ENCODE data around the gene TUT4. TPM values are rescaled to one million over a fixed set of nuclear protein-coding genes. Genes with fewer than 3 reads are reported as not detected.

TUT4 gene
- 77.6 TPM for polyA plus RNA-seq (2013, experiment 1 of 4)
- 96.9 TPM for polyA plus RNA-seq (2013, experiment 2 of 4)
- 82.8 TPM for polyA plus RNA-seq (2013, experiment 3 of 4)
- polyA plus RNA-seq (2013, experiment 4 of 4), result 95.1 TPM

GRCh38 chr1:52552505-52553361, at the start of gene TUT4:
Gene TUT4, minus strand, starts transcription at chr1:52553092. Its CDS starts 26,812 bp downstream, at chr1:52526280.
- Histone ChIP-seq H3K27ac (ENCODE audit: insufficient read depth, low read depth, low read length, poor library complexity, severe bottlenecking) (peak within 1 kb of the TSS; percentile 91), H3K27me3 (ENCODE audit: control insufficient read depth, insufficient read depth, low read length, poor library complexity, severe bottlenecking) (no peaks in the 10 kb centered on the region), H3K9me3 (ENCODE audit: control insufficient read depth, low read length) (no peaks in the 10 kb centered on the region), H3K36me3 (ENCODE audit: control insufficient read depth, insufficient read depth, low read length) (no peaks in the 10 kb centered on the region), H3K4me1 (ENCODE audit: control insufficient read depth, insufficient read depth, low read length) (peaks cover 7% of the 10 kb centered on the region), H3K4me3 (ENCODE audit: insufficient read depth, low read depth, low read length) (peak within 1 kb of the TSS; percentile 89)
- WGBS, 2 experiments, result 0 to 1% methylated on average over 68 of the region's 68 CpGs

- WGBS, 2 experiments, result 4% methylated on average over 97 of the region's 97 CpGs
- no peaks in the 10 kb centered on the region for H3K36me3 ChIP-seq (ENCODE audit: control insufficient read depth, insufficient read depth, low read length)
These were observed 49.3 kb upstream of the TUT4 start, which contains the start of gene GPX7 for GRCh38 chr1:52601991-52602855. Gene GPX7, plus strand, starts transcription at chr1:52602371. Its CDS starts 39 bp downstream, at chr1:52602410.

GRCh38 chr1:52601519-52601918, 48.6 kb upstream of the TUT4 start:
- WGBS, 2 experiments, result 85 to 90% methylated on average over 3 of the region's 3 CpGs
- H3K4me3 ChIP-seq (ENCODE audit: insufficient read depth, low read depth, low read length), result no peak overlapping the region
- no peaks in the 10 kb centered on the region for H3K36me3 ChIP-seq (ENCODE audit: control insufficient read depth, insufficient read depth, low read length)
- no peaks in the 10 kb centered on the region for H3K9me3 ChIP-seq (ENCODE audit: control insufficient read depth, low read length)
- H3K4me1 ChIP-seq (ENCODE audit: control insufficient read depth, insufficient read depth, low read length), result peaks cover 13% of the 10 kb centered on the region
- H3K27me3 ChIP-seq (ENCODE audit: control insufficient read depth, insufficient read depth, low read length, poor library complexity, severe bottlenecking), result peaks cover 39% of the 10 kb centered on the region
- no peak overlapping the region for H3K27ac ChIP-seq (ENCODE audit: insufficient read depth, low read depth, low read length, poor library complexity, severe bottlenecking)

More at GRCh38 chr1:52601991-52602855, 49.3 kb upstream of the TUT4 start, which contains the start of gene GPX7:
- peaks cover 13% of the 10 kb centered on the region for H3K4me1 ChIP-seq (ENCODE audit: control insufficient read depth, insufficient read depth, low read length)
- H3K9me3 ChIP-seq (ENCODE audit: control insufficient read depth, low read length), result no peaks in the 10 kb centered on the region
- H3K27me3 ChIP-seq (ENCODE audit: control insufficient read depth, insufficient read depth, low read length, poor library complexity, severe bottlenecking), result peaks cover 39% of the 10 kb centered on the region
- H3K27ac ChIP-seq (ENCODE audit: insufficient read depth, low read depth, low read length, poor library complexity, severe bottlenecking), result no peak within 1 kb of the TSS
- H3K4me3 ChIP-seq (ENCODE audit: insufficient read depth, low read depth, low read length), result peak within 1 kb of the TSS; percentile 54

- 93% methylated on average over 8 of the region's 8 CpGs for WGBS, 2 experiments
- Histone ChIP-seq H3K9me3 (ENCODE audit: control insufficient read depth, low read length) (no peaks in the 10 kb centered on the region), H3K27me3 (ENCODE audit: control insufficient read depth, insufficient read depth, low read length, poor library complexity, severe bottlenecking) (peaks cover 39% of the 10 kb centered on the region), H3K27ac (ENCODE audit: insufficient read depth, low read depth, low read length, poor library complexity, severe bottlenecking) (no peak overlapping the region), H3K36me3 (ENCODE audit: control insufficient read depth, insufficient read depth, low read length) (no peaks in the 10 kb centered on the region), H3K4me3 (ENCODE audit: insufficient read depth, low read depth, low read length) (no peak overlapping the region), H3K4me1 (ENCODE audit: control insufficient read depth, insufficient read depth, low read length) (peaks cover 13% of the 10 kb centered on the region)
These were observed 47.8 kb upstream of the TUT4 start for GRCh38 chr1:52600533-52601179.

- no peak overlapping the region for H3K27ac ChIP-seq (ENCODE audit: insufficient read depth, low read depth, low read length, poor library complexity, severe bottlenecking)
- peaks cover 37% of the 10 kb centered on the region for H3K27me3 ChIP-seq (ENCODE audit: control insufficient read depth, insufficient read depth, low read length, poor library complexity, severe bottlenecking)
- WGBS, 2 experiments, result 92 to 94% methylated on average over 7 of the region's 7 CpGs
- H3K9me3 ChIP-seq (ENCODE audit: control insufficient read depth, low read length), result no peaks in the 10 kb centered on the region
- no peaks in the 10 kb centered on the region for H3K36me3 ChIP-seq (ENCODE audit: control insufficient read depth, insufficient read depth, low read length)
- peaks cover 19% of the 10 kb centered on the region for H3K4me1 ChIP-seq (ENCODE audit: control insufficient read depth, insufficient read depth, low read length)
- H3K4me3 ChIP-seq (ENCODE audit: insufficient read depth, low read depth, low read length), result no peak overlapping the region
These were observed 46.3 kb upstream of the TUT4 start for GRCh38 chr1:52599236-52599635.

- Histone ChIP-seq H3K4me3 (ENCODE audit: insufficient read depth, low read depth, low read length) (no peak overlapping the region), H3K9me3 (ENCODE audit: control insufficient read depth, low read length) (no peaks in the 10 kb centered on the region), H3K4me1 (ENCODE audit: control insufficient read depth, insufficient read depth, low read length) (peaks cover 19% of the 10 kb centered on the region), H3K27me3 (ENCODE audit: control insufficient read depth, insufficient read depth, low read length, poor library complexity, severe bottlenecking) (peaks cover 32% of the 10 kb centered on the region), H3K36me3 (ENCODE audit: control insufficient read depth, insufficient read depth, low read length) (no peaks in the 10 kb centered on the region), H3K27ac (ENCODE audit: insufficient read depth, low read depth, low read length, poor library complexity, severe bottlenecking) (no peak overlapping the region)
- WGBS, 2 experiments, result 94 to 95% methylated on average over 7 of the region's 7 CpGs
These were observed 45.8 kb upstream of the TUT4 start for GRCh38 chr1:52598729-52599128.

GRCh38 chr1:52597912-52598311, 45.0 kb upstream of the TUT4 start:
- H3K27ac ChIP-seq (ENCODE audit: insufficient read depth, low read depth, low read length, poor library complexity, severe bottlenecking), result no peak overlapping the region
- H3K27me3 ChIP-seq (ENCODE audit: control insufficient read depth, insufficient read depth, low read length, poor library complexity, severe bottlenecking), result peaks cover 24% of the 10 kb centered on the region
- peaks cover 19% of the 10 kb centered on the region for H3K4me1 ChIP-seq (ENCODE audit: control insufficient read depth, insufficient read depth, low read length)
- H3K4me3 ChIP-seq (ENCODE audit: insufficient read depth, low read depth, low read length), result no peak overlapping the region
- no peaks in the 10 kb centered on the region for H3K36me3 ChIP-seq (ENCODE audit: control insufficient read depth, insufficient read depth, low read length)
- no peaks in the 10 kb centered on the region for H3K9me3 ChIP-seq (ENCODE audit: control insufficient read depth, low read length)
- WGBS, 2 experiments, result 77 to 81% methylated on average over 2 of the region's 2 CpGs

GRCh38 chr1:52595061-52595460, 42.2 kb upstream of the TUT4 start:
- Histone ChIP-seq H3K27me3 (ENCODE audit: control insufficient read depth, insufficient read depth, low read length, poor library complexity, severe bottlenecking) (no peaks in the 10 kb centered on the region), H3K9me3 (ENCODE audit: control insufficient read depth, low read length) (no peaks in the 10 kb centered on the region), H3K4me1 (ENCODE audit: control insufficient read depth, insufficient read depth, low read length) (peaks cover 15% of the 10 kb centered on the region), H3K27ac (ENCODE audit: insufficient read depth, low read depth, low read length, poor library complexity, severe bottlenecking) (no peak overlapping the region), H3K4me3 (ENCODE audit: insufficient read depth, low read depth, low read length) (no peak overlapping the region), H3K36me3 (ENCODE audit: control insufficient read depth, insufficient read depth, low read length) (no peaks in the 10 kb centered on the region)
- WGBS, 2 experiments, result 72 to 74% methylated on average over 3 of the region's 3 CpGs

GRCh38 chr1:52593495-52593894, 40.6 kb upstream of the TUT4 start:
- no peaks in the 10 kb centered on the region for H3K27me3 ChIP-seq (ENCODE audit: control insufficient read depth, insufficient read depth, low read length, poor library complexity, severe bottlenecking)
- H3K36me3 ChIP-seq (ENCODE audit: control insufficient read depth, insufficient read depth, low read length), result no peaks in the 10 kb centered on the region
- peaks cover 30% of the 10 kb centered on the region for H3K4me1 ChIP-seq (ENCODE audit: control insufficient read depth, insufficient read depth, low read length)
- no peak overlapping the region for H3K4me3 ChIP-seq (ENCODE audit: insufficient read depth, low read depth, low read length)
- H3K9me3 ChIP-seq (ENCODE audit: control insufficient read depth, low read length), result no peaks in the 10 kb centered on the region
- WGBS, 2 experiments, result 94 to 97% methylated on average over 1 of the region's 1 CpG
- no peak overlapping the region for H3K27ac ChIP-seq (ENCODE audit: insufficient read depth, low read depth, low read length, poor library complexity, severe bottlenecking)

Measured in ectodermal cell (in vitro differentiated cells).